HG02571 (cell line): ENCODE measurements around the gene PPP1R15B.
"Not testable (repeated sequence)": the region's sequence is repeated elsewhere in the genome, so short reads cannot be mapped to it uniquely, and the experiment has no call there.

Source experiments
- ATAC-seq: cut with Tn5 transposase; IDR thresholded peaks from one replicate; pipeline ENCODE4 v1.9.1; 2021; ENCODE audit warnings: mild to moderate bottlenecking, moderate library complexity; ENCODE audit not compliant: unreplicated experiment

Gene PPP1R15B

GRCh38 chr1:204443871-204444581 is 32.4 kb upstream of the PPP1R15B start:
- no peak for ATAC-seq

DNA sequence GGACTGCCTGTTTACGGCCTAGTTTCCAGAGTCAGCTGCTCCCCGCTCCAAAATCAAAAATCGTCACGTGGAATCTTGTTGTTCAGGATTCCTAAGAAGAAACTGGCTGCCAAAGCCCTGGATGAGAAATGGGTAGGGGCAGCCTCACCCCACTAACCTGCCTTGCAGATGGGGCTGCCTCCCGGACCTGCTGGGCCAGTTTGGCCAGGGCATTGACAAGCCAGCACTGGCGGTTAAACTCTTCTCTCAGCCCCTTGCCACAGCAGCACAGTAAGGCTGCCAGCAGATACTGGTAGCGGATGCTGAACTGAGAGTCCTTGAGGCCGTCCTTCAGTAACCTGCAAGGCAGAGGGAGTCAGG is 31.6 kb upstream of the PPP1R15B start:
- ATAC-seq = no peak

DNA sequence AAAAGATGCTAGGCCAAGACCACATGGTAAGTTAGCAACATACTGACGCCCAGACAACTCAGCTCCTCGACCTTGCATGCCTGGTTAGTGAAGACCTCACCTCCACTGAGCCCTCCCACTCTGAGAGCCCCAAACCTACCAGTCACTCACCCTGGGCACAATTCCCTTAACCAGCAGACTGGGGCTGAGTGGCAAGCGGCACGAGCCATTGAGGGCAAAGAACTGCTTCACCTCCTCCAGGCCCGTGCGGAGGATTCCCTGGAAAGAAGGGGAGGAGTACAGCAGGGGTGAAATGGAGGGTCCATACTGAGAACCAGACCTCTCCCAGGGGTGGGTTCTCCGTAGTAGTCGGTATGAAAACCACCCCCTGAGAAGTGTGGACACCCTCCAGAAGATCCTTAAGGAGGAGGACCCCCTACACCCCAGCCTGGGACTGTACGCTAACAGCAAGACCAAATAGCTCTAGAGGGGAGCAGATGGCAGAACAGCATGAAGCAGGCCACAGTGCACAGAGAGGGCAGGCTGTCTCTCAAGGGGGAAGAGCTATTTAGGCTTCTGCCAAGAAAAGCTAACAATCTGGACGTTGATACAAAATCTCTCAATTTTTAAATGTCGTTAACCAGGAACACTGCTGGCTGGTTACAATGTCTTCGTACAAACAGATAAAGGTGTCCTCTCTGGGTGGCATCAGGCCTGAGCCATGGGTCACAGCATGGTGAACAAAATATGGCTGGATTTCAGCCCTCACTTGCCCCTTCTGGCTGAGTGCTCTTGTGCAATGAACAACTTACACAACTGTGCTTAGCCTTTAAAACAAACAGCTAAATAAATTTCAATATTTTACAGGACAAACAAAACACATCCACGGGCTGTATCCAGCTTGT is 31.0 kb upstream of the PPP1R15B start:
- no peak for ATAC-seq

DNA sequence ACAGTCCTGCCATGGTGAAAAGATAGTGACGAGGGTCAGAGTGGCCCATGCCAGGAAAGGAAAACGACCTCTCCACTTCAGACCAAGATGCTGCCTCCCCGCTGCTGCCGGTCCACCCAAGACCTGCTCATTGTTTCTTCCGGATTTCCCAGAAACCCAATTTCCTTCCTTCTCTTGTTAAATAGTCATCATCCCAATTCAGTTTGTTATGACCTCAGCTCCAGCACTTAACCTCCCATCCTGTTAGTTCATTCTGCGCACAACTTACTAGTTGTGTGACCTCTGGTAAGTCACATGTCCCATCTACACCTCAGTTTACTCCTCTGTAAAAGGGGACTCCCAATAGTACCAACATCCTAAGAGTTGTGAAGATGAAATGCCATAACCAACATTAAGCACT is 29.9 kb upstream of the PPP1R15B start:
- no peak for ATAC-seq

GRCh38 chr1:204439621-204440375 is 28.2 kb upstream of the PPP1R15B start:
- no peak for ATAC-seq

DNA sequence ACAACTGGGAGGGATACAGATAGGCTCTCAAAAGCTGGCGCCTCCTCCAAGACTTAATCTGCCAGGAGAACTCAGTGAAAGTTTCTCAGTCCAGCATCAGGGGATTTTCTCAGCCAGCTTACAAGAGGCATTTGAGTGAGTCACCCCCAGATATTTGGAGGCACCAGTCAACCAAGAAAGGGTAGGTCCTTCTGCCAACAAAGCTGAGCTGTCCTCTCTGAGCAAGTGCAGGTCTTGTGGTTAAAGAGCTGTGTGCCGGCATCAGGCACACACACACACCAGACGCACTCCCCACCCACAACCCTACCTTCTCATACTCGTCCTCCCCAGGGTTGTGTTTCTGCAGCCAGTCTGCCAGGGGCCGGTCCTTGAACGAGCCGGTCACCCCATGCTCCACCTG is 27.0 kb upstream of the PPP1R15B start:
- ATAC-seq = no peak

DNA sequence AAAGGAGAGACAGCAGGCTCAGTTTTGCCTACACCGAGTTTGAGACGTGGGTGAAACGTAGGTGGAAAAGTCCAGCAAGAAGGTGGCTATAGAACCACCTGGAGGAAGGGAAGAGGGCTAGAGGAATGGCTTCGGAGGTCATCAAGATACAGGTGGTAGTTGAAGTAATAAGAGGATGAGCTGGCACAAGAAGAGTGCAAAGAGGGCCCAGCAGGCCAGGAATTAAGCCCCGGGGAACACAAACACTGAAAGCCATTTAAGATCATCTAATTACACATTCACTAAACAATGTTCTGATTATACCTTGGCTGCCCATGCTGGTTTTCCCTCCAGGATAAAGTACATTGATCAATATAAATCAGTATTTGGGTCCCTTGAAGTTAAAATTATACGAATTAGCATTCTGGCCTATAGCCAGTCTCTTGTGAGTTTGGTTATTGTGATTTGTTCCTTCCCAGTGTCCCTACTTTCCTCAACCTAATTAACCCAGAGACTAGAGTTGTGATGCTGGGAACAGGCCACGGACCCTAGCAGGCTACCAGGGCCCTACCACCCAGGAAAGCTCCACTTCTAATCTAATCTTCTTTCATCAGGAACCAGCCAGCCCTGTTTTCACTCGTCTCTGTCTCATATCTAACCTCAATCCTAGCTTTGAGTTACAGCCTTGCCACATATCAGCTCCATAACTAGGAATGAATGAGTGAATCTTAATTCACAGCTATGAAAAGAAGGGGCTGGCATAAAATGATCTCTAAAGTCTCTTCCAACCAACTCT is 26.4 kb upstream of the PPP1R15B start:
- no peak for ATAC-seq

GRCh38 chr1:204435872-204436271 is 24.3 kb upstream of the PPP1R15B start:
- no peak for ATAC-seq

- no peak for ATAC-seq
Measured at GRCh38 chr1:204435381-204435831, 23.8 kb upstream of the PPP1R15B start.

DNA sequence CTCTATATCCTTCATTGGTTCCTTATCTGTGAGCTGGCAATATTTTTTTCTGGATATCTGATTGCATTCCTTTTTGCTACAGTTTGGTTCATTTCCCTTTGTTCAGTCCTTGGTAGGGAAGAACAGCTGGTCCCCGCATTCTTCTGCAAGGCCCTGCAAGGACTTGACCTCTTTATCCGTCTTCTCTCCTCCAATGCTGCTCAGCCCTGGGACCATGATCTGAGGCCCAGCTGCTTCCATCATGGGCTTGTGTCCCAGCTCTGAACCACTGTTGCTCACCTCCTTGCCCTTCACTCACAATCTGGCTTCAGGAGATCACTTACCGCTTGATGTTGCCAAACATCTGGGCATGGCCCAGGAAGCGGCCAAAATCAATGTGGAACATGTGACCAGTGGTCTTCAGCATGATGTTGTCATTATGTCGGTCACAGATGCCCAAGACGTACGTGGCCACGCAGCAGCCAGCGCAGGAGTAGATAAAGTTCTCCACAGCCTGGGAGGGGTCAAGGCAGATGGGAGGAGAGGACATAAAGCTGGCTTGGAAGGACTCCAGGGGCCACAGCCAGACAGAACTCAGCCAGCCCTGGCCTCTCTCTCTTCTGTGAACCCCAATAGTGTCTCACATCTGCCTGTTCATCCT is 22.6 kb upstream of the PPP1R15B start:
- ATAC-seq = no peak

- ATAC-seq = no peak
Measured at GRCh38 chr1:204432708-204433107, 21.1 kb upstream of the PPP1R15B start.

DNA sequence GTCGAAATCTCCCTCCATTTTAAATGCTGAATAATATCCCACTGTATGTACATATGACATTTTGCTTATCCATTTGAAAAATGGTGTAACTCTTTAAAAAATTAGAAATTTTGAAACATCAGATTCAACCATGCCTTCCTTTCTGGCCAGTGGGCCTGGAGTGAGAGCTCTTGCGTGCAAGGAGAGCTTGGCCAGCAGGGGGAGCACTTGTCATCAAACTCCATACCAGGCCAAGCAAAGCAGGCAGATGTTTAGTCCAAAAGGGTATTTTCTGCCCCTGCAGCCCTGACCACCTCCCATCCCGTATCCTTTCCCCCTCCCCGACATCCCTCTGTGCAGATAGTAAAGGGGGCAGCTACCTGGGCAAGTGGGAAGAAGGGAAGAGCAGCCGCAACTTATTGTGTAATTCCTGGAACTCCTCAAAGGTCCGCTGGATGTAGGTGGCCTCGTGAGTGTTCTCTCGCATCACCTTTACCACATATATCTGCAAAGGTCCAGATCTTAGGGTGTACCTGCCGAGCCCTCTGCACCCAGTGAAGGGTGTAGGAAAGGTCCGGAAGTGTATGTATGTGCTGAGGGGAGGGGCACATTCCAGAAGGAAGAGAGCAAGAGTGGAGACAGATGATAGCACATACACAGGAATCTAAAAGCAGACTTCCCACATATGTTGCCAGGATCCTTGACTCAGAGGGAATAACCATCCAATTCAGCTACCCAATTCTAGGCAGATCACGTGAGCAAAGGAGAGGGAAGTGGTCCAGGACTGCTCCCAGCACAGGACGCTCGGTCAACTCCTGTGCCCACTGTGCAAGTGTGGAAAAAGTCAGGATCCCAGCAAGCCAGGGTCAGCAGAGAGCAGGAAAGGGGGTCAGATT is 19.9 kb upstream of the PPP1R15B start:
- no peak for ATAC-seq

GRCh38 chr1:204429746-204430145 is 18.1 kb upstream of the PPP1R15B start:
- no peak for ATAC-seq

- no peak for ATAC-seq
Measured at GRCh38 chr1:204426971-204427701, 15.5 kb upstream of the PPP1R15B start.

GRCh38 chr1:204426474-204426873 is 14.9 kb upstream of the PPP1R15B start:
- no peak for ATAC-seq

- no peak for ATAC-seq
Measured at GRCh38 chr1:204426035-204426436, 14.4 kb upstream of the PPP1R15B start.

DNA sequence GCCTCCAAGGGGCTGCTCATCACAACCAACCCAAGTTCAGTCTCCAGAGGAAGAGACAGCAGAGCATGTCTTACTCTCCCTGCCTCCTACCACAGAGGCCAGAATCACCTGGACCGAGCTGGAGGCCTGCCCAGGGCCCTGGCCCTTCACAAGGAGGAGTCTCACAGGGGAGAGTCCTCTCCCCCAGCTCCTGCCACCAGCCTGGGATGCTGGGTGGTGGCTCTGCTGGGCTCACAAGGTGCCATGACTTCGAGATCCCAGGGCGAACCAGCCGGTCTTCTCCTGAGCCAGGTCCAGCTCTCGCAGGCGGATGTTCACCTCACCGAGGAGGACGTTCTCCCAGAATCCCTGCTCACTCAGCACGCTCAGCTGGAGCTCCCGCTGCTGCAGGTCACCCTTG is 13.0 kb upstream of the PPP1R15B start:
- no peak for ATAC-seq

DNA sequence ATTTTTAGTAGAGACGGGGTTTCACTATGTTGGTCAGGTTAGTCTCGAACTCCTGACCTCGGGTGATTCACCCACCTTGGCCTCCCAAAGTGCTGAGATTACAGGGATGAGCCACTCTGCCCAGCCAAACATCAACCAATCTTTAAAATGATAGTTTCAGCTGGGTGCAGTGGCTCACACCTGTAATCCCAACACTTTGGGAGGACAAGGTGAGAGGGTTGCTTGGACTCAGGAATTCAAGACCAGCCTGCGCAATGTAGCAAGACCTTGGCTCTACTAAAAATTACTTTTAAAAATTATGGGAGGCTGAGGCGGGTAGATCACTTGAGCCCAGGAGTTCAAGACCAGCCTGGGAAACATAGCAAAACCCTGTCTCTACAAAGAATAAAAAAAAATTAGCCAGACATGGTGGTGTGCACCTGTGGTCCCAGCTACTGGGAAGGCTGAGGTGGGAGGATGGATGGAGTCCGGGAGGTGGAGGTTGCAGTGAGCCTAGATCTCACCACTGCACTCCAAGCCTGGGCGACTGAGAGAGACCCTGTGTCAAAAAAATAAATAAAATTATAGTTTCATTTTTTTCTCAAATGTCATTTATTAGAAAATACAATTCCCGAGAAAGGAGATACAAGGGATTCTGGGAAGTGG is 10.6 kb upstream of the PPP1R15B start:
- ATAC-seq = not testable (repeated sequence)
